GM12864 (cell line): ENCODE results near the gene CNIH3.
"Not testable (repeated sequence)": the region's sequence is repeated elsewhere in the genome, so short reads cannot be mapped to it uniquely, and the experiment has no call there.

ENCODE experiments used
- DNase-seq: peaks from one replicate; pipeline ENCODE4 v3.0.0-alpha.2; 2011; ENCODE audit warnings: low read depth
- H3K4me3 ChIP-seq: 2 replicates; pipeline ENCODE4 v1.5.1; 2011; ENCODE audit warnings: mild to moderate bottlenecking, low read depth, low read length, control low read depth
- CTCF ChIP-seq: IDR thresholded peaks from 2 replicates; pipeline ENCODE4 v1.5.1; 2011; ENCODE audit warnings: low read depth, mild to moderate bottlenecking, moderate library complexity, low read length, control low read depth, inconsistent platforms; ENCODE audit errors: missing control alignments

The CNIH3 gene

GRCh38 chr1:224681816-224682215 lies 65.7 kb downstream of the CNIH3 start:
- no peak overlapping the region for H3K4me3 ChIP-seq
- no peak for TF ChIP-seq CTCF
- DNase-seq, result no peak

- H3K4me3 ChIP-seq, result no peak overlapping the region
- TF ChIP-seq CTCF, result no peak
- no peak for DNase-seq
Measured at GRCh38 chr1:224683936-224684335, 67.8 kb downstream of the CNIH3 start.

- no peak for TF ChIP-seq CTCF
- no peak for DNase-seq
- no peak overlapping the region for H3K4me3 ChIP-seq
Measured at GRCh38 chr1:224684979-224685425, 68.9 kb downstream of the CNIH3 start.

- not testable (repeated sequence) for H3K4me3 ChIP-seq, DNase-seq
Measured at GRCh38 chr1:224686140-224686539, 70.0 kb downstream of the CNIH3 start.

- no peak for DNase-seq
- no peak for TF ChIP-seq CTCF
- no peak overlapping the region for H3K4me3 ChIP-seq
Measured at GRCh38 chr1:224687465-224687864, 71.3 kb downstream of the CNIH3 start.

- no peak overlapping the region for H3K4me3 ChIP-seq
- no peak for TF ChIP-seq CTCF
- DNase-seq, result no peak
Measured at GRCh38 chr1:224689374-224689773, 73.3 kb downstream of the CNIH3 start.

GRCh38 chr1:224690576-224690975 lies 74.5 kb downstream of the CNIH3 start:
- no peak overlapping the region for H3K4me3 ChIP-seq
- TF ChIP-seq CTCF, result no peak
- DNase-seq, result no peak
